Activated naive CD8-positive, alpha-beta T cell (primary cell): Measurements from ENCODE around the gene ADAMTSL2.
A peak's percentile ranks its signal among the peaks of the same experiment; 100 is the strongest.

Source experiments
- H3K27ac Mint-ChIP-seq: one replicate; pipeline ENCODE4 v1.8.0; 2021; ENCODE audit warnings: mixed read lengths
- H3K27me3 Mint-ChIP-seq: one replicate; pipeline ENCODE4 v1.8.0; 2021; ENCODE audit warnings: mixed read lengths
- H3K36me3 Mint-ChIP-seq: one replicate; pipeline ENCODE4 v1.8.0; 2021; ENCODE audit warnings: mixed read lengths
- H3K4me1 Mint-ChIP-seq: one replicate; pipeline ENCODE4 v1.8.0; 2021; ENCODE audit warnings: low read depth, mixed read lengths
- H3K4me3 Mint-ChIP-seq: one replicate; pipeline ENCODE4 v1.8.0; 2021; ENCODE audit warnings: mild to moderate bottlenecking, mixed read lengths
- H3K9me3 Mint-ChIP-seq: one replicate; pipeline ENCODE4 v1.8.0; 2021; ENCODE audit warnings: low read depth, mixed read lengths

Gene ADAMTSL2

DNA sequence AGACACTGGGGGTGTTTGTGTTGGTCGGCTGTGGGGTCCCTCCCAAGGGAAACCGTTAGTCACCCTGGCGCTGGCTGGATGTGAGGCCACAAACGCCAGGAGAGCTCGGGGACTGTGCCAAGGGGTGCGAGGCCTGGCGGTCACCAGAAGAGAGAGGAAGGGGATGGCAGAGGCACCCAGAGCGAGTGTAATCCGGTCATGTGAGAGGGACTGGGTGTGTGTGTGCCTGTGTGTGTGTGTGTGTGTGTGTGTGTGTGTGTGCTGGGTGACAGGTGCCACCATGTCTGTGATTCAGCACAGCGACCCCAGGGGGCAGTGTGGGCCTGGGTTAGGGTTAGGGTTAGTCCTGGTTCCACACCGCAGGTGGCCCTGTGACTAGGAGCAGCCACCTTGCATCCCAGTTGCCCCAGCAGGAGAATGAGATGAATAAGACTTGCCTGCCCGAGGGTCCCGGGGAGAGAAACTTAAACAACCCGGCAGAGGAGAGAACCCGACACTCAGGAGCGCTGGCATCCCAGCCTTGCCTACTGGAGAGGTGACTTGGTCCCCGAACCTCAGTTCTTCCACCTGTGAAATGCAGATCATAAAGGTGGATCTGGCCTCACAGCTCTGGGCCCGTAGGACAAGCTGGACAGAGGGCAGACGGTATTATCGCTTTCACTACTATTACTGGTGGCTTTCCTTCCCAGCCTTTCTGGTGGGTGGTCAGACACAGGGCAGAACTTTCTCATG is 1.4 kb upstream of the ADAMTSL2 start:
- no peaks in the 10 kb centered on the region for H3K36me3 Mint-ChIP-seq
- peaks cover 14% of the 10 kb centered on the region for H3K4me1 Mint-ChIP-seq
- H3K4me3 Mint-ChIP-seq, result peak overlapping the region; percentile 58
- no peaks in the 10 kb centered on the region for H3K27me3 Mint-ChIP-seq
- H3K27ac Mint-ChIP-seq, result no peak overlapping the region
- H3K9me3 Mint-ChIP-seq, result no peaks in the 10 kb centered on the region

DNA sequence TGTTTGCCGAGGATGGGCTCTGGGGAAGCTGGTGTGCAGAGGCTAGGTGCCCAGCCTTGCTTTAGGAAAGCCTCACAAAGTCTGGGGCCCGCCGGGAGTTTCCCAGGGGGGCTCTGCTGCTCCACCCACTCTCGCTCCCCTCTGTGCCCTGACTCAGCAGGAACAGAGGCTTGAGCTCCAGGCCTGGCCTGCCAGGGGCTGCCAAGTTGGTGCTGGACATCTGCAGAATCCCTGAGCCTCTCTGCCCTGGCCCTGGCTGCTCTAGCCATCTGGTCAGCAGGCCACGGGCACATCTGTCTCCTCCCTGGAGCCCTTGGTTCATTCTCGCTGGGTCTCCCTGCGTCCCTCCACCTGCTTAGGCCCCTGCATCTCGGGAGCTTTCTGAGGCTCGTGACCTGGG is 647 bp upstream of the ADAMTSL2 start:
- Mint-ChIP-seq H3K36me3 (no peaks in the 10 kb centered on the region), H3K4me3 (peak overlapping the region; percentile 59), H3K27ac (no peak overlapping the region), H3K27me3 (no peaks in the 10 kb centered on the region), H3K4me1 (peaks cover 14% of the 10 kb centered on the region), H3K9me3 (no peaks in the 10 kb centered on the region)

DNA sequence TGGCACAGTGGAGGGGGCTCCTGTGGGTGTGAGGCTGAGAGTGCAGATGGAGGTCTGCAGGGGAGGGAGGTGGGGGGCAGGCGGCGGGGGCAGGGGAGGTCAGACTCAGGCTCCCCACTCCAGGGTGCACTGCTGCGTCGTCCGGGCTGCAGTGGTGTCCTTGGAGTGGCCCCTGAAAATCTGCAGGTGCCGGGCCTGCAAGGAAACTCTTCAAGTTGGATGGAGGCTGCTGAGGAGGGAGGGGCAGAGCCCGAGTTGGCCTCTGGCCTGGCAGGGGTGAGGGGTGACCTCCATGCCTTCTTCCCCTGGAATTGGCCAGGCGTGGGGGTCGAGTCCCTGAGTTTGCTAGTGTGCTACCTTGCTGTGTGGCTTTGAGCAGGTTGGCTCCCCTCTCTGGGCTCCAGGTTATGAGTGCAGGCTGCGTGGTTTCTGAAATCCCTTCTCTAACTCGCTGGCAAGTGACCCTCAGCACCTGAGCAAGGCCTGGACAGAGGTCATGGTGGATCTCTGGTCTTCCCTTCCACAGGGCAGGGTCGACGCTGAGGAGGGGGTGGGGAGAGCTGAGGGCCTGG is 888 bp downstream of the ADAMTSL2 start:
- Mint-ChIP-seq H3K4me1 (peaks cover 18% of the 10 kb centered on the region), H3K36me3 (no peaks in the 10 kb centered on the region), H3K9me3 (no peaks in the 10 kb centered on the region), H3K27ac (no peak overlapping the region), H3K4me3 (no peak overlapping the region), H3K27me3 (no peaks in the 10 kb centered on the region)

DNA sequence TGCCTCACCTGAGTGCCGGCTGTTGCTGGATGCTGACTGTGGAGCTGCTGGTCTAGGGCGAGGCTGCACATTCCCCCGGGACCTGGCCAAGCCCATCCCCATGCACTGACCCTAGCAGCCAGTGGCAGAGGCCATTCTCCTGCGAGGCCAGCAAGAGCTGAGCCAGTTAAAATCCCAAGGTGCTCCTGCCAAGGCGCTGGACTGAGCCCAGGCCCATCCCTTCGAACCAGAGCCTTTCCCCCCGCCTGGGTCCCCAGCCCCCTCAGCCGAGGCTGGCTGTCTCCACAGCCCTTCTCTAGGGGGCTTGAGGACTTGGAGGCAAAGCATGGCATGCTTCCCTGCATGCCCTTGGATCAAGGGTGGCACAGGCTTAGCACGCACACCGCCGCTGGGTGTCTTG is 1.6 kb downstream of the ADAMTSL2 start:
- H3K4me3 Mint-ChIP-seq, result no peak overlapping the region
- H3K36me3 Mint-ChIP-seq, result no peaks in the 10 kb centered on the region
- no peaks in the 10 kb centered on the region for H3K9me3 Mint-ChIP-seq
- H3K27ac Mint-ChIP-seq, result no peak overlapping the region
- peaks cover 18% of the 10 kb centered on the region for H3K4me1 Mint-ChIP-seq
- H3K27me3 Mint-ChIP-seq, result no peaks in the 10 kb centered on the region

DNA sequence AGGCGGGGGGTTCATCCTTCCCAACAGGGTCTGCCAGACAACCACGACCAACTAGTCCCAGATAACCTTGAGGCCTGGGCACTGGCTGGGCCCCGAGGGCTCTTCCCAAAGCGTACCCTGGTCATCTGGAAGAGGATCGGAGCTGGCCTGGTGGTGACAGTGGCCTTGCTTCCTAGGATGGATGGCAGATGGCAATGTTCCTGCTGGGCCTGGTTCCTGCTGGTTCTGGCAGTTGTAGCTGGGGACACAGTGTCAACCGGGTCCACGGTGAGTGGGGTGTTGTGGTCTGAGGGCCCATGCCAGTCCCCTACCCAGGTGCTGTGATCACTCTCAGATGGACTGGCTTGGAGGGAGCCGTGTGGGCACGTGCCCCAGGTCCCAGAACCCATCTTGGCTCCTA is 2.0 kb downstream of the ADAMTSL2 start:
- no peaks in the 10 kb centered on the region for H3K9me3 Mint-ChIP-seq
- H3K36me3 Mint-ChIP-seq, result no peaks in the 10 kb centered on the region
- H3K27ac Mint-ChIP-seq, result no peak overlapping the region
- peaks cover 18% of the 10 kb centered on the region for H3K4me1 Mint-ChIP-seq
- H3K27me3 Mint-ChIP-seq, result no peaks in the 10 kb centered on the region
- no peak overlapping the region for H3K4me3 Mint-ChIP-seq

DNA sequence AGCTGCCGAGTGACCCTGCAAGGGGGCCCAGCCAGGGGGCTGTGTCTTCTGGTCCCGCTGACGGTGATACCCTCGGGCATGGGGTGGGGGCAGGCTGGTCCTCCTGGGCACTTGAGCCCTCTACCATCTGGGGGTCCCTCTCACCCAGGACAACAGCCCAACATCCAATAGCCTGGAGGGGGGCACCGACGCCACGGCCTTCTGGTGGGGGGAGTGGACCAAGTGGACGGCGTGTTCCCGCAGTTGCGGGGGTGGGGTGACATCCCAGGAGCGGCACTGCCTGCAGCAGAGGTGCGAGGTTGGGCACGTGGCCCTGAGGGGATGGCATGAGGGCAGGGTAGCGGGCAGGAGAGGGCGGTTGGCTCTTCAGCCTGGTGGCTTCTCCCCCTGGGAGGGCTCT is 2.8 kb downstream of the ADAMTSL2 start:
- Mint-ChIP-seq H3K27me3 (no peaks in the 10 kb centered on the region), H3K4me1 (peaks cover 18% of the 10 kb centered on the region), H3K4me3 (no peak overlapping the region), H3K36me3 (no peaks in the 10 kb centered on the region), H3K9me3 (no peaks in the 10 kb centered on the region), H3K27ac (no peak overlapping the region)

DNA sequence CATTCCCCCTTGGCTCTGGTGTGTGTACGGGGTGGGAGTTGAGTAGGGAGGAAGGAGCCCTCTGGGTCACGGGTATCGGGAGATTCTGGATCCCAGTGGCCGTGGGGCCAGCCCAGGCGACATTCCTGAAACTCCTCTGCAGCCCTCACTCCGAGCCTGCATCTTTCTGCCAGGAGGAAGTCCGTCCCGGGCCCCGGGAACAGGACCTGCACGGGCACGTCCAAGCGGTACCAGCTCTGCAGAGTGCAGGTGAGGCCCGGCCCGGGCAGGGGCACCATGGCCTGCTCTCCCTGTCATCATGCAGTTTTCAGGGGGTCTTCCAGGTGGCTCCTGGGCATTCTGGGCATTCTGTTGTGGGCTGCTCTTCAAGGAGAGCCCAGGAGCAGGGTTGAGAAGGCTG is 3.7 kb downstream of the ADAMTSL2 start:
- Mint-ChIP-seq H3K9me3 (no peaks in the 10 kb centered on the region), H3K27ac (no peak overlapping the region), H3K4me1 (peaks cover 13% of the 10 kb centered on the region), H3K4me3 (no peak overlapping the region), H3K36me3 (no peaks in the 10 kb centered on the region), H3K27me3 (no peaks in the 10 kb centered on the region)

DNA sequence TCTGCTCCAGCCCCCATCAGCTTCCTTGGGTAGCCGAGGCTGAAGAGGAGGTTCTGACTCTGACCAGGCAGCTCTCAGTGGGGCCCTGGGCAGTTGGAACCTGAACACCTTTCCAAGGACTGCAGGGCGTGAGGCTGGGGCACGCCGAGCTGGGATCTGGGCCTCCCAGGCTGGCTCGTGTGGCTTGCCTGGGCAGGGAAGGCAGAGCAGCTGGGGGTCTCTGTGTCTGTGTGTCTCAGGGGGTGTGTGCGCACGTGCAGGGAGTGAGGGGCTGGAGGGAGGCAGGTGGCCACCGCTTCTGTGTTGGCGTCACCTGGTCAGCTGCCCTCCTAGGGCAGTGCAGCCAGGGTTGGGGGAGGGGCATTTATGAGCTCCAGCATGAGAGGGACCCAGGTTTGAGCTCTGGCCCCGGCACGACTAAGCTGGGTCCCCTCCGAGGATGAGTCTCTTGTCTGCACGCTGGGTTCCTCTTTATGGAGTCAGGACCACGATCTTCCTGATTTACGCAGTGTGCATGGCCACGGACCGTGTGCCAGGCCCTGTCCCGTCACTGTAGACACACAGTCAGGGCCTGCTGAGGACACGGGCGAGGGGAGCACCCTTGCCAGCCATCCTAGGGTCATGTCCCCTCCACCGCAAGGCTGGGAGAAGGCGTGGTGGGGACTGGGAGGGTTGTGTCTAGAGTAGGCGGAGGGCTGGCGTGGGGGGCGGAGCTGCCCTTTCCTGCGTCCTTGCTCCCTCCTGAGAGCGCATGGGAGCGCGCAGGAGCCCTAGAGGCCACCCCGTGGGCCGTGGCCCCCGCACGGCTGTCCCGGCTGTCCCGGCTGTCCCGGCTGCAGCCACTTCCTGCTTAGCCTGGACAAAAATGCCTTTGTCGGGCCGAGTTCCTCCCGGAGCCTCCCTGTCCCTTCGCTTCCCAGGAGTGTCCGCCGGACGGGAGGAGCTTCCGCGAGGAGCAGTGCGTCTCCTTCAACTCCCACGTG is 4.6 kb downstream of the ADAMTSL2 start:
- no peak overlapping the region for H3K4me3 Mint-ChIP-seq
- no peaks in the 10 kb centered on the region for H3K27me3 Mint-ChIP-seq
- no peaks in the 10 kb centered on the region for H3K36me3 Mint-ChIP-seq
- no peaks in the 10 kb centered on the region for H3K9me3 Mint-ChIP-seq
- H3K27ac Mint-ChIP-seq, result no peak overlapping the region
- peaks cover 4% of the 10 kb centered on the region for H3K4me1 Mint-ChIP-seq

DNA sequence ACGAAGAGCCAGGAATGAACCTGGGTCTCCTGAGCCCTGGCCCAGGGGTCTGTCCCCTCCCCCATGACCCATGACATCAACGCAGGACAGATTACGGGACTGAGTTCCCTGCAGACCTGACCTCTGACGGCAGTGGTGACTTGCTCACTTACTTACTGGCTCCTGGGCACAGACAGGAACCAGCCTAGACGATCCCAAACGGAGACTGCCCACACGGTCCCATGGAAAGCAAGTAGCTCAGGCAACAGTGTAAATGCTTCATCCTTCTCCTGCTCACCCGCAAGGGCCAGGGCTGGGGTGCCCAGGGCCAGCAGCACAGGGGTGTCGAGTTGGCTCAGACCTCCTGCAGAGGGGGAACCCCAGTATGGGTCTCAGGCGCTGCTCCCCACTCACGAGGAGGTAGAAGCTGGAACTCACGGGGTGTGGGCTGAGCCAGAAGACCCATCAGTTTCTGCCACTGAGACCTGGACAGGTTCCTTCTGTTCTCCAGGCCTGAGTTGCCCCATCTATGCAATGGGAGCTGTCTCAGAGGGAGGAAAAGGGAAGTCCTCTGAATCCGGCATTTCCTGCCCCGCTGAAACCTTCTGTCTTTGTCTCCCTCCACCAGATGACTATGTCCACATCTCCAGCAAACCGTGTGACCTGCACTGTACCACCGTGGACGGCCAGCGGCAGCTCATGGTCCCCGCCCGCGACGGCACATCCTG is 5.6 kb downstream of the ADAMTSL2 start:
- Mint-ChIP-seq H3K36me3 (no peaks in the 10 kb centered on the region), H3K4me3 (no peak overlapping the region), H3K27me3 (no peaks in the 10 kb centered on the region), H3K27ac (no peak overlapping the region), H3K4me1 (peaks cover 4% of the 10 kb centered on the region), H3K9me3 (no peaks in the 10 kb centered on the region)

DNA sequence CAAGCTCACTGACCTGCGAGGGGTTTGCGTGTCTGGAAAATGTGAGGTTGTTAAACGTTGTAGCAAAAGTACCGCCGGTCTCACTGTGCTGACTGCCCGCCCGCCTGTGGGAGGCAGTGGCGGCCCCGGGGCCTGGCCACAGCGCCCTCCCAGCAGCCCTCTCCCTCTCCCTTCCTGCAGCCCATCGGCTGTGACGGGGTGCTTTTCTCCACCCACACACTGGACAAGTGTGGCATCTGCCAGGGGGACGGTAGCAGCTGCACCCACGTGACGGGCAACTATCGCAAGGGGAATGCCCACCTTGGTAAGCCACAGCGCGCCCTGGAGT is 6.2 kb downstream of the ADAMTSL2 start:
- H3K4me1 Mint-ChIP-seq, result peaks cover 4% of the 10 kb centered on the region
- no peak overlapping the region for H3K4me3 Mint-ChIP-seq
- H3K9me3 Mint-ChIP-seq, result no peaks in the 10 kb centered on the region
- H3K36me3 Mint-ChIP-seq, result no peaks in the 10 kb centered on the region
- no peaks in the 10 kb centered on the region for H3K27me3 Mint-ChIP-seq
- H3K27ac Mint-ChIP-seq, result no peak overlapping the region

DNA sequence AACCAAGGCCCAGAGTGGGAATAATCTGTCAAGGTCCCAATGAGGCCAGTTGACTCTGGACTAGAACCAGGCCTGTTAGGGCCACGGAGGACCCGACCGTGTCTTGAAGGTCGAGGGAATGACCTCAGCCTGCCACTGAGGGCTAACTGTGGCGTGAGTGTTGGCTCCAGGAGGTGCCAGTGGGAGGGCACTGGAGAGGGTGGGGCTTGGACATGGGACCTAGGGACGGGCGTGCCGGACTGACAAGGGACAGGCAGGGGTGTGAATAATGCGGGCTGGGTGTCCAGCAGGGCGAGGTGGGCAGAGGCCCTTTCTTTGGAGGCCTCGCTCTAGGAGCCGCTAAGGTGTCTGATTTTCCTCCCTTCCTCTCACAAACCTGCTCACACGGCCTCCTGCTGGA is 7.5 kb downstream of the ADAMTSL2 start:
- Mint-ChIP-seq H3K27ac (no peak overlapping the region), H3K27me3 (no peaks in the 10 kb centered on the region)

DNA sequence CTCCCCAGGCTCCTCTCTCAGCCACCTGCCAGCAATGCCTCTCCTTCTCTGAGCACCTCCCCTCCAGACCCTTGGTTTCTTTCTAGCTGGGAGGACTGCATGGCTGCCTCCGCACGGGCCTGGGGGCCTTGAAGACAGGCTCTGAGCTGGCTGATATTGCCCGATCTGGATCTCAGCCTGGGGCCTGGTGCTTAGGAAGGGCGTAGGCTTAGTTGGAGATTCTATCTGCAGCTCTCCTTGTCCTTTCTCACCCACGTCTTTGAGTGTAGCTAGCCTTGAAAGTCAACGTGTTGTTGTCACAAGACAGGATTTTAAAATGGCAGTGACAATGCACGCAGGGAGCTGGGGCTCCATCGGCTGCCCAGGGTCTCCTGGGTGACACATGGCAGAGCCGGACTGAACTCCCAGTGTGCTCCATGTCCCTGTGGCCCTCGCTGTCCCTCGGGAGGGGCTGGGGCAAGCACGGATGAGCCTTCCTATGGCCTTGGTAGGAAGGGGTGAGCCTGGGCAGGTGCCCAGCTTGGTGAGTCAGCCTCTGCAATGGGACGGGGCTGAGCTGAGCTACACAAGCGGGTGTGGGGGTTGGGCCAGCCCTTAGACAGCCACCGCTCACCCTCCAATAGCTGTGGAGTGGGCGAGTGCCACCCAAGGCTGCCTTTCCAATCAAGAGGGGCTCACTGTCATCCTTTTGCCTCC is 9.4 kb downstream of the ADAMTSL2 start:
- H3K36me3 Mint-ChIP-seq, result no peaks in the 10 kb centered on the region
- no peak overlapping the region for H3K4me3 Mint-ChIP-seq
- no peak overlapping the region for H3K27ac Mint-ChIP-seq
- H3K4me1 Mint-ChIP-seq, result peaks cover 4% of the 10 kb centered on the region
- no peaks in the 10 kb centered on the region for H3K9me3 Mint-ChIP-seq
- H3K27me3 Mint-ChIP-seq, result no peaks in the 10 kb centered on the region

More for the DNA sequence above, 7.5 kb downstream of the ADAMTSL2 start:
- no peaks in the 10 kb centered on the region for H3K36me3 Mint-ChIP-seq
- H3K9me3 Mint-ChIP-seq, result no peaks in the 10 kb centered on the region
- no peak overlapping the region for H3K4me3 Mint-ChIP-seq
- peaks cover 4% of the 10 kb centered on the region for H3K4me1 Mint-ChIP-seq

DNA sequence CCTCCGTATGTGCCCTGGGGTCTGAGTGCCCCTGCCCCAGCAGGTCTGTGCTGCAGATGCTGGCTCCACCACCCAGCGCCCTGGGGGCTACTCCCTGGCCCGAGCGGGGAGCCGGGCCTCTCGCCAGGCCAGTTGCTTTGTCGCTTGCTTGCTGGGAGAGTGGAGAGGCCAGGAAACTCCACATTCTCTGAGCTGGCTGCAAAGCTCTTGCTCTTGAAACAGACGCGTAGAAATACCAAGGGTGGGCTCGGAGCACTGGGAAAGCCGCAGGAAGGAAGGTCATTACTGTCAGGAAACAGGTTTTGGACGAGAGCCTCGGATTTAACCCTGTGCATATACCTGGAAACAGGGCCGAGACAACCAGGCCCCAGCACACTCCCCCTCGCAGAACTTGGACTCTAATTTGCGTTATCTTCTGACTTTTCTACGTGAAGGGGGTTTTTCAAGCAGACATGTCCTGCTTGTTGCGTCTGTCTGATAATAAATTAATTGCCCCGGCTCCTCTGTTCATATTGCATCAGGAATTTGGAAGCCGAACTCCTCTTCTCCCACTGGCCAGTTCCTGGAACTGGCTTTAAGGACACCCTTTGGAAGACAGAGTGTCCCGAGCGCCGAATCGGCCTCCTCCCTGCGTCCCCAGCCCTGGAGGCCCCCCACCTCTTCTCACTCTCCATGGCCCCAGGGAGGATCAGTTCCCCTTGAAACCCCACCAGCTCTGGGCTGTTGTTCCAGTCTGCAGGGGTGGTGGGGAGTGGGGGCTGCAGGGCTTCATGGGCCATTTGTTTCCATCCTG is 11.2 kb downstream of the ADAMTSL2 start:
- no peaks in the 10 kb centered on the region for H3K36me3 Mint-ChIP-seq
- no peaks in the 10 kb centered on the region for H3K4me1 Mint-ChIP-seq
- no peak overlapping the region for H3K4me3 Mint-ChIP-seq
- H3K27me3 Mint-ChIP-seq, result no peaks in the 10 kb centered on the region
- H3K27ac Mint-ChIP-seq, result no peak overlapping the region
- H3K9me3 Mint-ChIP-seq, result no peaks in the 10 kb centered on the region

DNA sequence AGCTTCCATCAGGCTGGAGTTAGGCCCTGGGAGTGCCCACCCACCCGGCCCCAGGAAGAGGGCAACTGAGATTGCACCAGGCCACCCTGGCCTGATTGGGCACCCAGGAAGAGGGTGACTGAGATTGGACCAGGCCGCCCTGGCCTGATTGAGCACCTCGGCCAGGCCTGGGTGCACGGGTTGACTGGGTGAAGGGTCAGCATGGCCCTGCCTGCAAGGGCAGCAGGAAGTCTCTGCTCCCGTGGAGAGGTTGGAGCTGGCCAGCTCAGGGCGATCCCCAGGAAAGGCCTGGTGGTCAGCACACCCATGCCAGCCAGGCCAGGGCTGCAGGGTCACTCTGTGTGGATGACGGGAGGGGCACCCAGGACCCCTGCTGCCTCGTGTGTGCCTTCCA is 11.8 kb downstream of the ADAMTSL2 start:
- H3K27ac Mint-ChIP-seq, result no peak overlapping the region
- H3K27me3 Mint-ChIP-seq, result no peaks in the 10 kb centered on the region
- no peaks in the 10 kb centered on the region for H3K9me3 Mint-ChIP-seq
- H3K36me3 Mint-ChIP-seq, result no peaks in the 10 kb centered on the region
- H3K4me3 Mint-ChIP-seq, result no peak overlapping the region
- no peaks in the 10 kb centered on the region for H3K4me1 Mint-ChIP-seq
